DMS 273 treated with DMSO at 0.1 percent for 48 hours (cell line): Measurements from ENCODE around the gene ME3.
"Not testable (repeated sequence)": the region's sequence is repeated elsewhere in the genome, so short reads cannot be mapped to it uniquely, and the experiment has no call there.

Experiments used
- DNase-seq: peaks from one replicate; lab custom pipeline; 2025; lab: John Stamatoyannopoulos, UW

Gene ME3

GRCh38 chr11:86620891-86621521, 51.4 kb downstream of the ME3 start:
- no peak for DNase-seq

- not testable (repeated sequence) for DNase-seq
Measured at GRCh38 chr11:86619428-86619827, 53.0 kb downstream of the ME3 start.

- no peak for DNase-seq
Measured at GRCh38 chr11:86617502-86617901, 54.9 kb downstream of the ME3 start.

- DNase-seq: no peak
Measured at GRCh38 chr11:86615487-86615886, 56.9 kb downstream of the ME3 start.

- DNase-seq: no peak
Measured at GRCh38 chr11:86610559-86611341, 61.7 kb downstream of the ME3 start.

- no peak for DNase-seq
Measured at GRCh38 chr11:86608251-86608799, 64.1 kb downstream of the ME3 start.

- DNase-seq: no peak
Measured at GRCh38 chr11:86606836-86607481, 65.5 kb downstream of the ME3 start.

- no peak for DNase-seq
Measured at GRCh38 chr11:86606270-86606835, 66.1 kb downstream of the ME3 start.

- no peak for DNase-seq
Measured at GRCh38 chr11:86596861-86597586, 75.4 kb downstream of the ME3 start.

- DNase-seq: no peak
Measured at GRCh38 chr11:86595955-86596354, 76.5 kb downstream of the ME3 start.

- no peak for DNase-seq
Measured at GRCh38 chr11:86595451-86595850, 77.0 kb downstream of the ME3 start.

GRCh38 chr11:86594746-86595145, 77.7 kb downstream of the ME3 start:
- DNase-seq: no peak

GRCh38 chr11:86593833-86594232, 78.6 kb downstream of the ME3 start:
- no peak for DNase-seq

GRCh38 chr11:86592659-86593451, 79.6 kb downstream of the ME3 start:
- no peak for DNase-seq

GRCh38 chr11:86592047-86592591, 80.3 kb downstream of the ME3 start:
- no peak for DNase-seq

- DNase-seq: no peak
Measured at GRCh38 chr11:86591631-86592030, 80.8 kb downstream of the ME3 start.

- no peak for DNase-seq
Measured at GRCh38 chr11:86589856-86590589, 82.4 kb downstream of the ME3 start.

GRCh38 chr11:86589204-86589603, 83.2 kb downstream of the ME3 start:
- no peak for DNase-seq

- DNase-seq: no peak
Measured at GRCh38 chr11:86588566-86589090, 83.8 kb downstream of the ME3 start.
